GM19455 (cell line): Measurements from ENCODE around the gene RASGRP2.

Experiments used
- ATAC-seq: cut with Tn5 transposase; IDR thresholded peaks from one replicate; pipeline ENCODE4 v1.9.1; 2021; ENCODE audit not compliant: unreplicated experiment

RASGRP2 gene

DNA sequence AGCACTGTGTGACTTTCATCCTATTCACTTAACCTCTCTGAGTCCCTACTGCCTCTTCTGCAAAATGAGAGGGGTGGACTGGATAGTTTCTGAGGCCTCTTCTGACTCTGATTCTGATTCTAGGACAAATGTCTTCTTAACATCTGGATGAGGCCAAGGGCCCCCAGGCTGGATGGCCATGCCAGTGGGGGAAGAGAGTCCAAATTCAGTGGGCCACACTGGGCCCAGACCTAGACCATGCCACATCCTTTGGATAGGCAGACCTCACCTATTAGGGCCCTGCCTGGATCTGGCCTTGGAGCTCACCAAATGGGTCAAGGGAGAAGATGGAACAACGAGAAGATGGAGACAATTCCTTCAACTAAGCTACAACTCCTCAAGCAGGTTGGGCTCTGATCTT is 45.5 kb downstream of the RASGRP2 start:
- no peak for ATAC-seq

DNA sequence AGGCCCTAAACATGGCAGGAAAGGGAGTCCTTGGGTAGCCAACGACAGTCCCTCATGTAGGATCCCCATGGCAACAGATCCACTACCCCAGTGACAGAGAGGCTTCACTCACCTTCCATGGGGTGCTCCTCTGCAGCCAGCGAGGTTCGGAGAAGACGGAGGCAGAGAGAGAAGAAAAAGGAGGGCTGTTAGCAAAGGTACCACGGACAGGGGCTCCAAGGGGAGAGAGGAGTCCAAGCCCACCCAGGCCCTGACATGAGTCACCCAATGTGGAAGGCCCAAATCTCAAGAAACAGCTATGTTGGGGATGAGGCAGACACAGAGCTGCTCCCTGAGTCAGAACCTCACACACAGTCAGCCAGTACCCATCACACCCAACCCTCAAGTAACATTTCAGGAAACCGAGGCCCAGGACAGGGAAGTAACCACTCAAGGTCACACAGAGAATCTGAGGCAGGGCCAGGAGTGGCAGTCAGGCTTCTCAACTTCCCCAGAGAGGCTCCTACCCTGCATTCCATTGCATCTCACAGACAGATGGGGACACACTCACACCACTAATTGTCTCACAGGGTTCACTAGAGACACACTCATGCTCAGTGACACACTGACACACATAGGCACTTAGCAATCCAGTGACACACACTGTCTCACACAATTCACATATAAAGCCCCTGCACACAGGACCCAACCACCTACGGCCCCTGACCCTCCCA is 46.1 kb downstream of the RASGRP2 start:
- no peak for ATAC-seq

DNA sequence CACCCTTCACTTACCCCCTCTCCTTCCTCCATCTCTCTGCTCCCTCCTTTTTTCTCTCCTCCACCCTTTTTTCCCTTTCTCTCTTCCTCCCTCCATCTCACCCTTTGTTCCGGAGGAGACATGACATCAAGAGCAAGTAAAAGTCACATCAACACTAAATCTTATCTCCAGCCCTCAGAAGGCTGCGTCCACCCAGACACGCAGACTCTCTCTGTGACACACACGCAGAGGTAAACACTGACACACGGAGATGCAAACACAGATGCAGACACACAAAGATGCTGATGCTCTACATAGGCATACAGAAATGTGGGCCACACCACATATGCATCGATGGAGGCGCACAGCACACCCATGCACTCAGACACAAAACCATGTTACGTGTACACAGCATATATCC is 47.9 kb downstream of the RASGRP2 start:
- no peak for ATAC-seq

DNA sequence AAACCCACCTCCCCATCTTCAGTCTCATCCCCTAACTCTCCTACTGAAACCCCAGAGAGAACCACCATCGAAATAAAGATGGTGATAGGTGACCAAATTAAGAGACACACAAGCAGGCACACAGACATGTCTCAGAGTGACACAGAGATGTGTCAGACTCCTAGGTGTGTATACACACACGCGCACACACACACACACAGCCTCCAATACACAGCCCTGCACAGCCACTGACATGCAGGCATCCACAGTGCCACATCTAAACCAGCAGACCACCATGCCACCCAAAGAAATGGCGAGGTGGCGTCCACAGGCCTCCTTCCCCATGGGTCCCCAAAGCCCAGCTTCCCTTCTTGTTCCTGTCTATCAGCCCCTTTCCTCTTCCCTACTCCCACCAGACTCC is 48.4 kb downstream of the RASGRP2 start:
- ATAC-seq = no peak

DNA sequence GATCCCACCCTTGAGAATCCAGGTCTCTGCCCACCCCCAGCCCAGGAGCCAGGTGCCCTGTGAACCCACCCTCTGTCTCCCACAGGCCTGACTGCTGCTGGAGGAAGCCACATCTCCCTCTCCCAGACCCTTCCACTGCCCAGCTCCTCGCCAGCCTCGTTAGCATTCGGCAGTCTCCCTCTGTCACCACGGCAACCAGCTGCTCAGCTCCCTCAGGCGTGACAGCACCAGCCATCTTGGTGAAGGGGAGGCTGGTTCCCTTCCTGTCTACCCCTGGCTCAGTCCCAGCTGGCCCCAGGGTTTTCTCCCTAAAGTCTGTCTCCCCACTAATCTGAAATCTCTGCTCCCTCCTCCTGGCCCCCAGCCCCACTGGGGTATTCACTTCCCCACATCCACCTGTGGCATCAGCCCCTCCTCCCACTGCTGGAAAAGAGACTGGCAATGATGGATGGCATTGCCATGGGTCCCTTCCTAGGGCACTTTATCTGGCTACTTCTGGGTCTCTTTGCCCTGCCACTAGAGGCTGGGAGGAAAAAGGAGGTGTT is 49.0 kb downstream of the RASGRP2 start:
- ATAC-seq = no peak

DNA sequence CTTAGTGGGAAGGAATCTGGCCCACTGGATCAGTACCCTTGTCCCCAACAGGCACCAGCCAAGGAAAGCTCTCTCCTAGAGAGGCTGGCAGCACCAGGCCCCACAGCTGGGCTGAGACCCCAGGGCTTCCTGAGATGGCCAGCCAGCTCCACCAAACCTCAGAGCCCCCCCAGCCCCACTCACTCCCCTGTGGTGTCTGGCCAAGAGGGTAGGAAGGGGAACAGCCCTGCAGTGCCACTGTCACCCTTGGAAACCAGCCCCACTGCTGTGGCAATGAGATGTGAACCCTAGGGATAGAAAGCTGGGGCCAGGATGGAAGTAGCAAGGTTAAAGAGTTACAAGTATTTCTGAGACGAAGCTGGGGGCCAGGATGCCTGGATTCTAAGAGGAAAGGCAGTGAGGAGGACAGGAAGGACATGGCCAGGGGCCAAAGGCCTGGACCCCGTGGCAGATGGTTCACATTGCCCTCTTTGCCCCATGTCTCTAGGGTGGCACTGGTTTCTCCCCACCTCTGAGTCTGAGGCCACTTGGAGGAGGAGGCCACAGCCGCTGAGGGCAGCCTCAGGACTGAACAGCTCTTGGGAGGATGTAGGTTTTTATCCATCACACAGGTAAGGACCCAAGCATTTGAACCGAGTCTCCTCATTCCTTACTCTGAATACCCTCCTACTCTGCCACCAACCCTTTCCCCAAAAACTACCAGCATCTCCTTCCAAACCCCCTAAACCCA is 49.8 kb downstream of the RASGRP2 start:
- no peak for ATAC-seq

DNA sequence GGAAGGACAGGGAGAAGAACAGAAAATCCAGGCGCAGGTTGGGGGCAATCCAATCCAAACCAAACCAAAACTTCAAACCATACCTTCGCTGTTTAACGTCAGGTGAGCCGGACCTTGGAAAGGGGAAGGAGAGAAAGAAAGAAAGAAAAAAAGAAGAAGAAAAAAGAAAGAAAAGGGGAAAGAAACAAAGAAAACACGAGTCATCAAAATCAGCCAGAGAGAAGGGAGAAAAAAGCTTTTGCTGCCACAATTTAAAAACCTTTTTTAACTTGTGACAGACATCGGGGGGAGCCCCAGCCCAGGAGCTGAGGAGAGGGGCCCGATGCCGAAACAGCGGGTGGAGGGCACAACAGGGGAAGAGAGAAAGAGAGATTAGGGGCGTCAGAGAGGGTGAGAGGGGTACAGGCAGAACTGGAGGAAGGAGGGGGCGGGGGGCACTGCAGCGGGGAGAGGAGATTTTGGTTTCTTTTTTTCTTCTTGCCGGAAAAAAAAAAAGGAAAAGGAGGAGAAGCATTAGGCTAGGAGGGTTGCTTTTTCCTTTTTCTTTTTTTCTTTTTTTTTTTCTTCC is 51.1 kb downstream of the RASGRP2 start:
- ATAC-seq = no peak

DNA sequence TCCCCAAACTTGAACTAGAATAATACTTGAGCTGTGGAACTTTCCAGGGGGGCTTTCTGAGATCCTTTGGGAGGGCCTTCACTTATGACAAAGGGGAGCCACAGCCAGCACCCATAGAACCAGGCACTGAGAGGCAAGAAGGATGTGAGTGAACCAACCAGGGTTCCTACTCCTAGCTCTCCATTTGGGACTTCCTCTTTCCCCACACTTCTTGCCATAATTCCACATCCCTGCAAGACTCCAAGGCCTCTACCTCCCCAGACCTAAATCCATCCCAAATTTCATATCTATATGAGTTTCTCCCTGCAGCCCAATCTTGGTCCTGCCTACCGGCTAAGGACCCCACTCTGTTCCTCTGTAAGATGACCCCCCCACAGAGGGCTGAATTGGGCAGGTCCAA is 52.4 kb downstream of the RASGRP2 start:
- ATAC-seq = no peak

DNA sequence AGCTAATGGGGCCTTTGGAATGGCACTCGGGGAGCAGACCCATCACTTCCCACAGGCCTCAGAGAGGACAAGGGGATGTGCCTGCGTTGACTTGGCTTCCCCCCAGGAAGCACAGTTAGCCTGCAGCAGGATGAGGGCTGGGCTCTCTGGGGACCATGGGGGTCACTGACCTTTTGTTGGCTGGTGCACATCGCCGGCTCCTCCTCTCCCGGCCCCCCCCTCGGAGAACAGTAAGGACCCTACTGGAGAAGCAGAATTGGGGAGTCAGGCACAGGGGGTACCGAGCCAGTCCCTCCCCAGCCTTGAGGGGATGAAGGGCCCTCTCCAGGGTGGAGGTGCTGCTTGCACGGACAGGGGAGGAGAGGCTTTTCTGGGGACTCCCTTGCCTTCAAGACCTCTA is 53.7 kb downstream of the RASGRP2 start:
- ATAC-seq = no peak

DNA sequence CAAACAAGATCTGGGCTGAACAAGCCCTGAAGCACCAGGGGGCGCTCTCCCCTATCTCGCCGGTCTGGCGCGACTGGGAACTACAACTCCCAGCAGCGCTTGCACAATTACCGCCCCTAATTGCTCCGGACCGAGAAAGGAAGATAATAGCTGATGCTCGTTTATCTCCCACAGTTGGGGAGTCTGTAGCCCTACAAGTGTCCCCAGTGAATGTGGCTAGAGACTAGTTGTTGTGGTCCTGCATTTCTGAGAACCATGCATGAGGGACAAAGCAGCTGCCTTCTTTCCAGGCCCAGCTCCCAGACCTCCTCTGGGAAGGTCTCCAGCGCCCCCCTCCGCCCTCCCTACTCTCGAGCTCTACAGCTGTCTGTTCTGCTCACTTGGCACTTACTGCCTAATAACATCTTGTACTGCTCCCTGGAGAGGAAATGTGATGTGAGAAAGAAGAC is 55.4 kb downstream of the RASGRP2 start:
- no peak for ATAC-seq

DNA sequence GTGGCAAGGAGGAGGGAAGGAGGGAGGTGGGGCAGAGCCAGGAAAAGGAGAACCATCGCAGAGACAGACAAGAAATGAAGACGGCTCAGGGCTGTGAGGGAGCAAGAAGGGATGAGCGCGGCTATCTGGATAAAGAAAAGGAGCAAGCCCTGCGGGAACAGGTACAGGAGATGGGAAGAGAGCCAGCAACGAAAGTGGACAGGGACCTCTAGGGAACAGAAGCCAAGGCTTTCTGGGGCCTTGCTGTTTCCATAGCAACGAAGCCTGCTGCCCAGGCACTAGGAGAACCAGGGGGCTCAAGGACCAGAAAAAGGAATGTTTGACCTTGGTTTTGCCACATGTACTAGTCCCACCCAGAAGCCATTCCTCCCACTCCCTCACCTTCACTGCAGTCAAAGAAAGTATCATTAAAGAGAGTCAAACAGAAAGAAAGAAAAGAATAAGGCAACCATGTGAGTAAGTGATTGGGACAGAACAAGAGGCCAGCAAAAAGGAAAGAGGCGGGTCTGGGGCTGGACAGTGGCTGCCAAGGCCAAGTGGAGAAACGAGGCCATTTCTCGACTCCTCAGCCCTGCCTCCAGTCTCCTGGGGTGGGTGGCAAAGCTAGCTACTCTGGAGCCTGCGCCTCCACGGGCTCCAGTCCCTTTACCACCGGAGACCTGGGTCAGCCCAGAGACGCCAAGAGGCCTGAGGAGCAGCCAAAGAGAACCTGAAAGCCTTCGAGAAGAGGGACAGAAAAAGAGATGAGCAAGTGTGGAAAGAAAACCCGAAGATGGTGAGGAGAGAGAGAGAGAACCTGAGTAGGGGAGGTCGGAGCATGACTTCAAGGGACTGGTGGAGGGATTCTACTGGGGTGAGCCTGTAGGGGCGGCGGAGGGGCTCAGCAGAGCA is 56.1 kb downstream of the RASGRP2 start:
- no peak for ATAC-seq

DNA sequence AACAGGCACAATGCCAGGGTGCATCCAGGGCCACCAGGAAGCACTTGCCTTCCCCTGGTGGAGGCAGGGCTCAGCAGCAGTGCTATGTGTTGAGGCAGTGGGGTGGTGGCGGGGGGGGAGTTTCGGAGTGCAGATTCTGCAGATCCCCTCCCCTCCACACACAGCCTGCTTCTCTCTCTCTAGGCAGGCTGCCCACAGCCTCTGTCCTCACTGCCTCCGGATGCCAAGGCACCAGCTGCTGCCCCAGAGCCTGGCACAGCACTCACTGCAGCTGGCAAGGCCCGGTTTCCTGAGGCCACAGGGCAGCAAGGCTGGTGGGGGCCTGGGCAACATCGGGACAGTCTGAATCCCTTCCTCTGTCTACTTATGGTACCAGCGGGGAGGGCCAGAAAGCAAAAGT is 56.7 kb downstream of the RASGRP2 start:
- ATAC-seq = no peak

DNA sequence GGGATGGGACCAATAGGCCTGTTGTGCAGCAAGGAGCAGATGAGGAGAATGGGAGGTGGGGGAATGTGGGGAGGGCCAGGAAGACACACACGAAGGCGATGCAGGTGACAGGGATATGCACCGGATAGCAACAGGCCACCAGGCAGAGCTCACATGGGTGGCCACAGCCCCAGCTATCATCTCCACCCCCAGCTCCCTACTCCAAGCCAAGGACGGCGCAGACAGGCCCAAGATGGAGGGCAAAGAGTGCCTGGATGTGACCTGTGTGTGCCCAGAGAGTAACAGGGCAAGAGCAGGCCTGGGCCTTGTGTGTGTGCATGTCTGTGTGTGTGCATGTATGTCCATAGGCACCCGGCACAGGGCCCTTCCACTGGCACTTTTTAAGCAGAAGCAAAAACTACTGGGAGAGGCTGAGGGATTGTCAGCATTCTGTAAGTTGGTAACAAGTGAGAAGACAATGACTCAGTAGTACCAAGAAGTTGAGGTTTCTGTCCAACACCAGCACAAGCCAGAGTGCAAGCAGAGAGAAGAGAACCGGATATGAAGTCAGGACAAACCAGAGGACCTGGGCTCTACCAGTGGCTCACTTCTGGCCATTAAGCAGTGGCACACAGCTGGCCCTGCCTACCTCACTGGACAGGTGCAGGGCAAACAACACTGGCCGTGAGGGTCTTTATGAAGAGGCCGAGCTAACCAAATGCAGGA is 57.3 kb downstream of the RASGRP2 start:
- ATAC-seq = no peak

DNA sequence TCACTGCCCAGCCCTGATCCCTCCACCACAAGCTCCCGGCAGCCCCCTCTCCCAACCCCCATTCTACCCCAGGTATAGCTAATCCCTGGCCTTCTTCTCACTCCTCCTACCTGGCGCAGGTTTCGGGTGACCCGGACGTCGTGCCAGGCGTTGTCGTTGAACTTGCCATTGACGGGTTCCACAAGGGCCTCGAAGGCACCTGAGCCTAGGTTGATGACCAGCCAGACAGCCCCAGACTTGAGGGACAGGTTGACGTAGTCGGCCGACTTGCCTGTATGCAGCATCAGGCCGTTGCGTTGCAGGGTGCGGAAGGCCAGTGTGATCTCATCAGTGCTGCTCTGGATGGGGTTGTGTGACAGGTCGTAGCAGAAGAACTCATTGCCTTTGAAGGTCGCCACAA is 58.4 kb downstream of the RASGRP2 start:
- ATAC-seq = no peak

DNA sequence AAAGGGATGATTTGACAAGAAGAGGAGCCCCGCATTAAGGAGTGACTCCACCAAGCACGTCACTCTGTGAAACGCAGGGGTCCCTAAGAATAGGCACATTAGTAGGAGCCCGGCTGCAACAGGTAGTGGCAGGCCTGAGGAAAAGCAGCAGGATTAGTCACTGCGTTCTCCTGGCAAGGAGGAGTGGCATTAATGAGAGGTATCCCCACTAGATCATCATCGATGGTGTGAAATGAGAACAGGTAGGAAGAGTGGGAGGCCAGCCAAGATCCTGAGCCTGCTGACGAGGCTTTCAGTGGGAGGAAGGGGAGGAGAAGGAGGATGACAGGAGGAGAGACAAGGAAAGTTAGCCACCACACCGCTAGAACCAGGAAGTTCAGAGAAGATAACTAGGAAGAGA is 59.6 kb downstream of the RASGRP2 start:
- no peak for ATAC-seq

DNA sequence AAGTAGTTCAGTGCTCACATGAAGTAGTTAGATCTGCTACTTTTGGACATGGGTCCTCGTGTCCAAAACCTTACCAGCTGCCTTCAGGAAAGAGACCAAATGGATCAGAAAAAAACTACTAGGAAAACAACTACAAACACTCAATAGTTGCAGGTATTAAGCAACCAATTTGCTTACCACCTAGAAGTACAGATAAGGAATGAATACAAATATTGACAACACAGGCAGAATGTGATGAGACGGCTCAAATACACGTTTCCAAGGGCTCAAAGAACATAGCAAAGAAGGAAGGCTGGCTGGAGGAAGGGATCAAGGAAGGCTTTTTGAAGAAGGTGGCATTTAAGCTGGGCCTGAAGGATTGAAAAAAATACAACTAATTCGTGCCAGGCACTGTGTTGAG is 62.8 kb downstream of the RASGRP2 start:
- ATAC-seq = no peak

DNA sequence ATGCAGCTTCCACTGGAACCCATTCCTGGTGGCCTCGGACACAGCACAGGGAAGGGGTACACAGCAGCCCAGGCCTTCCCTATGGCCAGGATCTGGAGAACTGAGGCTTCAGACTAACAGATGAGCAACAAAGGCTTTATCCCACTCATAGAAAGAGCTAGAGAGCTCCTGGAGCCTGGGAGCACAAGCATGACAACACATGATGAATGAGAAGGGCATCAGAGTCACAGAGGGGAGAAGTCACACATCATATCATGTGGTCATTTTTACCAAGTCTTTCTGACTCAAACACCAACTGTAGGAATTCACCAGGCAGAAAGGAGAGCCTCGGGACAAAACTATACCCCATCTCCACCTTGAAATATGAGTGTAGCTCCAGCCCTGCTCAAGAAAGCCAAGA is 64.1 kb downstream of the RASGRP2 start:
- ATAC-seq = no peak

DNA sequence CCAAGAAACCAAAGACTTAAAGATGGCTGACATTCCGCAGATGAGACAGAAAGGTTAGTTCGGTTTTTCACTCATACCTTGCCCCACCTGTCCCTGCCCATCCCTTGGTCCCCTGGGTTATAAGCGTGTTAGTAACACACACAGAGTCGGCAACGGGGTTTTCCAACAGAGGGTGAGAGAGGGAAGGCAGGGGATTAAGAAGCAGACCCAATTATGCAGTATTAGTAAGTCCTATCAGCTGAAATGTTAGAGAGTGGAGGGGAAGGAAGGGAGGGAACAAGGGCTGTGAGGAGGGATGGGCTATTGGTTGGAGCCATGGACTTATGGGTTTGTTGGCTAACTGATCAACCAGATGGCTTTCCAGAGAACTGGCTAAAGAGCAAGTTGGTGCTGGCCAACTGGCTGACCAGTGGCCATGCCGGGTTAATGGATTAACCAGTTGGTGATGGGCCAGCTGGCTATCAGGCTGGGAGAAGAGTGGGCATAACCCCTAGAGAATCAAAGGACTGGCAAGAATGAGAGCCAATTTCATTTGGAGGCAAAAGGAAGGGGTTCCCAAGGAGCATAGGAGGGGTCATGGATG is 66.4 kb downstream of the RASGRP2 start:
- ATAC-seq = no peak
